Measurements from ENCODE around the gene PRKG1.
"Not testable (repeated sequence)": the region's sequence is repeated elsewhere in the genome, so short reads cannot be mapped to it uniquely, and the experiment has no call there.

Gene PRKG1

DNA sequence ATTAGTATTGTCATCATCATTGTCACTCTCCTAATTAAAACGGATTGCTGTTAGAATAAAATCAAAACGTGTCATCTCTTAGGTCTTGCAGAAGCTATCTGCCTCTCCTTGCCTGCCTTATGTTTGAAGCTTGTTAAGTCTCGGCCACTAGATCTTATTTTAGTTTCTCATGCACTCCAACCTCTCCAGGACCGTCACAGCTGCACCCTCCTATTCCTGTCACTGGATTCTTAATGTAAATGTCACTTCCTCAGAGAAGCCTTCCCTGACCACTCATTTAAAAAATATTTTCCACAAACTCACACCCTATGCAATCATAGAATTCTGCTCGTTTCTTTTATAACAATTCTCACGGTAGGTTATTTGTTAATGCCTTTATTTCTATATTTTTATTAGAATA lies 1135.9 kb downstream of the PRKG1 start:
- no peak for FAIRE-seq

DNA sequence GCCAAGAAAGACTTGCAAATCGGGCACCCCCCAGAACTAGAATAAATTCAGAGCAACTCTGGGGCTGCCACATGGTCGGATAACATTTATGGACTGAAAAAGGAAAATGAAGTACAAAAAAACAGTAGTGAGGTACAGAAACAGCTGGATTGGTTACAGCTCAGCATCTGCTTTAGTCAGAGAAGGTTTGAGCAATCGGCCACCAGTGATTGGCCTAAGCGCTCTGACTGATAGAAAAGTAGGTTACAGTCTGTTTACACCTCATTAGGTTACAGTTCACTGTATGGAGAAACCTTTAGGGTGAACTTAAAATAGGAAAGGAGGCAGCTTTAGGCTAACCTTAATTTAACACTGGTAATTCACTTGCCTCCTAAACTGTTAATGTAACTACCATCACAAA lies 1137.8 kb downstream of the PRKG1 start:
- FAIRE-seq: no peak

DNA sequence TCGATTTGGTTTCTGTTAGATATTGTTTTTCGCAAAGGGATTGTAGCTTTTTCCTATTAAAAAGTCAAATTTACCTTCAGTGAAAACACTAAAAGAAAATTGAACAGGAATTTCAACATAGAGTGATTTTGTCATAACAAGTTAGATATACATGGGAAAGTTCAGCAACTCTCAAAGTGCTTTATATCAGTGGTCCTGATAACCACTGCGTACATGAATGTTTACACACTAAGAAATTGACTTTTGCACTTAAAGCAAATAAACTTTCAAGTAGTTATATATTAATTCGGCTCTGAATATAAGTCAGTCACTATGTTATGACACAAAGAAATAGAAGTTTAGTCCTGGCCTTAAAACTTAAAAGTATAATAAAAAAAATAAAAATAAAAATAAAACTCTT lies 1138.5 kb downstream of the PRKG1 start:
- peak; percentile 30 for FAIRE-seq

DNA sequence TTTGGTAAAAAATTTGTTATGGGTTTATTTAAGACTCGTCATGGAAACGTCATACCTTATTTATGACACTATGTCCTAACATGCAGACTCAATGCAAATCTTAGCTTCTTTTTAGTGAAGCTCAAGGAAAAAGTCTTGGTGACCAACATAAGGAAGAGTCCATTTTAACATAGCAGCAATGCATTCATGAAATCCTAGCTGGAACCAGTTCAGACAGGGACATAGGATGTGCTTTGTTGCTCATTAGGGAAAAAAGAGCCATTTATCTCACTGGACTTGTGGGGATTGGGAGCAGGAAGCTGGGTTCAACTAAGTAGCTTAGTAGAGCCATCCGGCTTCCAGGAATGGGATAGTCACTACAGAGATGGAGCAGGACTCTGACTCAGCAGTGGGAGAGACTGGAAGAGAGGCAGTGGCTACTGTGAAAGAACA lies 1139.0 kb downstream of the PRKG1 start:
- FAIRE-seq: no peak

DNA sequence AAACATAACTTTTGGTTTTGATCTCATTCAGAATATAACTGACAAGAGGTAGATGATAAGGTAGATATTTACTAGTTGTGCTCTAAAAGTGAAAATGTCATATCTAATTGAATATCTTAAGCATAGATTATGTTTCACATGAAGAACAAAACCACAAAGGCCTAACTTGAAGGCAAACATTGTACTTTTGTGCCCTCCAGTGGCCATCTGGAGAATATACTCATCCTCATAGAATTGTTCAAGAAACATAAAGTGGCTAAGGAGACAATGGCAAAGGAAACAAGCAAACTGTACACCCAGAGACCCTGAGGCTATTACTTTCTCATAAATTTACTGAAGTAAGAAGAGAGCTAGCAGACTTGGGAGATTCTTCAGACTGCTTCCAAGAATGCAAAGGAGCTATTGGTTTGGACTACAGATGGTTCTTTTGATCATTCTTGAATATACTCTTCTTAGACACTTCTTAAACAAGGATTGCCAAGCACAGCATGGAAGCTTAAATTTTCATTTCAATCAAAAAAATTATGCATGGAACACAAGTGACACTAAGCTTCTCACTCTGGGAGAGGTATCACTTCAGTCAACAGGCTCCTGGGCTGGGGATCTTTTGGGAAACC lies 1141.6 kb downstream of the PRKG1 start:
- peak; percentile 95 for FAIRE-seq

DNA sequence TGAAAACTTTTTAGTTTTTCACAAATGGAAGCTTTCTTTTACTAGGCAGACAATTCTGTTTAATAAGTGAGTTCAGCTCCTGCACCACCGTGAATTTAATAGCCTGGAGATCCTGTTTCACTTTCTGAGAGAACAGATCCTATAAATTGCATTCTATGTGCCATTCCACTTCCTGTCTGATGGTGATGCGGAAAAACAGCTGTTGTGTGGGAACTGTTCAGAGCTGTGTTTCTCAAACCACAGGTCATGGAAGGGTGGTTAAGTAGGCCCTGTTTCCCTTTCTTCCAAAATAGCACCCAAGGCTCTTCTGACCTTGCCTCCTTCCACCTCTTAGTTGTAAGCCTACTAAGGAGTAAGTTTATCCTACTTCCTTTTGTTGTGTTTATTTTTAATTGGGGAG lies 1142.6 kb downstream of the PRKG1 start:
- FAIRE-seq: no peak

DNA sequence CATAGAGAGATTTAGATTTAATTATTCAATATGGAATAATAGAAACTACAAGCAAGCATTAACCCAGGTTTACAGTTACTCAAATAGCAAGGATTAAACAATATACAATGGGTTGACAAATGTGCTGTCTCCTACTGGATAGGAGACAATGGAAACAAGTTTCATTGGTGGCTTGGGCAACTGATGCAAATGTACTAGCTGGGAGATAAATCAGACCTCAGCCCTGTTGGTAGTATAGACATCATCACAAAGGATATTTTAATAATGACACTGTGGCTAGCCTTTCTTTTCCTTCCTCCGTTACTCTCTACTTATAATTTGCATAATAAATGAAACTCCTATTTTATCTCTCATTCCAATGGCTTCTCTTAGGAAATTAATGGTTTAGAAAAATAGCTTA lies 1143.2 kb downstream of the PRKG1 start:
- FAIRE-seq: no peak

DNA sequence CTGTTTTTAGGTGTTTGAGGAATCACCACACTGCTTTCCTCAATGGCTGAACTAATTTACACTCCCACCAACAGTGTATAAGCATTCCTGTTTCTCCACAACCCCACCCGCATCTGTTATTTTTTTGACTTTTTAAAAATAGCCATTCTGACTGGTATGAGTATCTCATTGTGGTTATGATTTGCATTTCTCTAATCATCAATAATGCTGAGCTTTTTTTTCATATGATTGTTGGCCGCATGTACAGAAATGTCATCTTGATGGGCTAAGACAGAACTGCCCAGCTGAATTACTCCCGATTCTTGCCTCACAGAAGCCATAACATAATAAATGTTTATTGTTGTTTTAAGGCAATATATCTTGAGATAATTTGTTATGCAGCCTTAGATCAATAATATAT lies 1146.7 kb downstream of the PRKG1 start:
- FAIRE-seq: no peak

DNA sequence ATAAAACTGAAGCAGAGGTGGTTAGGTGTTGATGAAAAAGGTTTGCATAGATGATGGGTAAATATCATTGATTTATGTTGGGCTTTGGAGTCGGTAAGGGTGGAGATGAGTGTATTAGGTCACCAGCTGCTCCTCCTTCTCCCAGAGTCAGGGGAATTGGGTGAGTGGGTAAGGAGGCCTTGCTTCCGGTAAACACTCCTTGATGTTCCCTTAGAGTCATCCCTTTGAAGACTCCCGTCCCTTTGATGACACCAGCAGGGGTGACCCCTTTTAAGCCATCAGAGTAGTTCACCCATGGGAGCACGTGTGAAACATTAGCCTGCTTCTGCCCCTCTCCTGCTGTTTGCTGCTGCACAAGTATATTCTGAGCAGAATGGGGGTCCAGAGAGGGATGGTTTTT lies 1147.6 kb downstream of the PRKG1 start:
- FAIRE-seq: no peak

DNA sequence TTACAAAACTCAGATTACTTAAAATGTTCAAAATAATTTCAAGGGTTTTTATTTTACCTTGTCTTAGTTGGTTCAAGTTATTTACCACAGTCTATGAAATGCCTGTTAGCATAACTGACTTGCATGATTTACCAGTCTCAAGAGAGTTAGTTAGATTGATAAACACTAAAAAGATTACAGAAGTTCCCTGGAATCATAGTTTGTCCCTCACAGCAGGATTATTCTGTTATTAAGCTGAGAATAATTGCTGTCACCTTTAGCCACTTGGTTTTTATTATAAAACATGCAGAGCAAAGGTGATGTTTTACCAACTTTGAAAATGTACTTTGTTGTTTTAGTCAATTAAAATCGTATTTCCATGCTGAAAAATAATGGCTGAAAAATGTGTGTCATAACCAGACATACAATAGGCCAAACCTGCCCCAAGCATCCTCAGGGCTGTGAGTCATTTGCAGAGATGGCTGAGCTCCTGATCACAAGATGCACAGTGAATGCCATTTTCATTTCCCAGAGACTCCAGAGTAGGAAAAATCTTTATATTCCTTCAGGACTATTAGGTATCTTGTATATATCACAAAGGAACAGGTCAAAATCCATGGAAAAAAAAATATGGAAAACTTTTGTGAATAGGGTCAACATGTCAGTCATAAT lies 1152.0 kb downstream of the PRKG1 start:
- FAIRE-seq: no peak

DNA sequence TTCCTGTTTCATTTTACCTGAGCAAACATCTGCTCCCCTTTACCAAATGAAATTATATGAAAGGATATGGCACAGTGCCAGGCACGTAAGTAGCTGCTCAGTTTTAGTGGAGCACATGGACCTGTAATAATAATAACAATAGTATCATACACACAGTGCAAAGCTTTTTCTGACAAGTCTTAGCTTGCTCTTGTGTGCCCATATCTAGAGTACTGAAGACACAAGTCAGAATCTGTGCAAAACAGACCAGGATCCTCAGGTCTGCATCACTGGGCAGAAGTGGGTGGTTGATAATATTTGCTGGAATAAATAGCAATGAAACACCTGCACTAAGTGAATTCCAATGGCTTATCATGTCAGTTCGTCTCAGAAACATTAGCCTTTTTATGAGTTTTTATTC lies 1154.3 kb downstream of the PRKG1 start:
- no peak for FAIRE-seq

DNA sequence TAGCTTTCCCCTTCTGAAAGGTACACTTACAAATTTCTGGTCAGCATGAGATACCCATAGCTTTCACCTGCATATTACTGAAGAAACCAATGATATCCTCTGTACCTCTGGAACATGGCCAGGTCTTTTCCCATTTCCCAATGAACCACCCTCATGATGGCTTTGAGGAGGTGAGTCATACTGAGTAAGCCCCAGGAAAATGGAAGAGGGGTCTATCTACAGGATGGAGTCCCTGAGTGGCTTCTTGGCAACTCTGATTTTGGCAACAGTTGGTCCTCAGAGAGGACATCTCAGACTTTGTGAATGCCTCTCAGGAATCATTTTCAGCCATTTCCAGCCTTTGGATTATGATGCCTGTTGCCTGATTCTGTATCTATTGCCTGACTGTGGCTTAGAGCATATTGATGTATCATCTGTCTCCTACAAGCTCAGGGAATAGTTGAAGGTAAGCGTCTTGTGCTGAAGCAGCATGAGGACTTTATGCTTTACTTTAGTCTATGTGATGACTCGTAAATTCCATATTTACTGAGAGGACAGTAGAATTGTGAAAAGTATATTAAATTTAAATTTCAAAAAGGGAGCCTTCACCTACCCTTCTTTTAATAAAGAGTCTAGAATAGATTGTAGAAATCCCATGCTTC lies 1155.1 kb downstream of the PRKG1 start:
- no peak for FAIRE-seq

DNA sequence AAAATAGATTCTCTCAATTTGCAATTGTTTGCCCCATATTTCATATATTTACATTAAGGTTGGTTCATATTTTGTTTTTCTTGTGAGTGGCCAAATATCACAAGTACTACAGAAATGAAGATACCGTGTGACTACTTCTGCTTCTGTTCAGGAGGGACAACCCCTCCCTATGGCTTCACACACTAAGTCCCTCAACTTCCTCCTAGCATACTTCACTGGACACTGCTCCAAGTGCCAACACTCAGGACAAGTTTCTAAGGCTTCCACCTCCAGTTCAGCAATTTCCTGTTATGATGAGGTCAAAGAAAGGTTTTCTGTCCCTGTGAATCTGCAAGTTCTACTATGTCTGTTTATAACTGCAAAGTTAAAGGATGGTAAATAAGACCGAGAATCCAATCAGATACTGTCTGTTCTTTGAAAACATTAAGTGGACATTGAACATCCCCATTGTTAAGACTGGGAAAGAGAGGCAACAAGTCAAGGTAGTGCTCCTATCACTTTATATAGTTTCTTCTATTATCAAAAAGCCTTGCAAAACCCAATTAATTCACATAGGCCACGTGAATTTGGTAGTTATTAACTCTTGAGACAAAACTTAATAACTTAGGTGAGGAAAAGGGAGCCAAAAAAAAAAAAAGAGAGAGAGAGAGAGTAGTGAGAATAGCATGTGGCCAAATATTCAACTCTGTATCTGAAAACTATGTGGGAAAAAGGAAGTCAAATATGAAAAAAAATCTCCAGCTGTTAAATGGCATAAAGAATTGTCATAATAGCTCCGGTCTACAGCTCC lies 1158.5 kb downstream of the PRKG1 start:
- no peak for FAIRE-seq

DNA sequence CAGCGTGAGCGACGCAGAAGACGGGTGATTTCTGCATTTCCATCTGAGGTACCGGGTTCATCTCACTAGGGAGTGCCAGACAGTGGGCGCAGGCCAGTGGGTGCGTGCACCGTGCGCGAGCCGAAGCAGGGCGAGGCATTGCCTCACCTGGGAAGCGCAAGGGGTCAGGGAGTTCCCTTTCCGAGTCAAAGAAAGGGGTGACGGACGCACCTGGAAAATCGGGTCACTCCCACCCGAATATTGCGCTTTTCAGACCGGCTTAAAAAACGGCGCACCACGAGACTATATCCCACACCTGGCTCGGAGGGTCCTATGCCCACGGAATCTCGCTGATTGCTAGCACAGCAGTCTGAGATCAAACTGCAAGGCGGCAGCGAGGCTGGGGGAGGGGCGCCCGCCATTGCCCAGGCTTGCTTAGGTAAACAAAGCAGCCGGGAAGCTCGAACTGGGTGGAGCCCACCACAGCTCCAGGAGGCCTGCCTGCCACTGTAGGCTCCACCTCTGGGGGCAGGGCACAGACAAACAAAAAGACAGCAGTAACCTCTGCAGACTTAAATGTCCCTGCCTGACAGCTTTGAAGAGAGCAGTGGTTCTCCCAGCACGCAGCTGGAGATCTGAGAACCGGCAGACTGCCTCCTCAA lies 1159.2 kb downstream of the PRKG1 start:
- not testable (repeated sequence) for FAIRE-seq

DNA sequence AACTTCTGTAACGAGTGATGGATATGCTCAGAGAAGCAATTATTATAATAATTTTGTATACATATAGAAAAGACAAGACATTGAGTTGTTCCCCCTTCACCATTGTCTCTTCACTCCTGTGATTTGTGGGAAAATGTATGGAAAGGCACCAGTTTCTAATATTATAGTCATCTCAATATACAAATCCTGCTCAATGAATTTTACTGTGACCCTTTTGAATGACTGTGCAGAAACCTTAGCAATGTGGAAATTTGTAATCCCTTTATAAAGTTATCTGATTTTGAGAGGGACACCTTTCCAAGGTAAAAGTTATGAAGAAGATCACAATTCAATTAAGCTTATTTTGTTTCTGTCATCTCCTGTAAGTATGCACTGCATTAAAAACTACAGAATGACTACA lies 1165.5 kb downstream of the PRKG1 start:
- FAIRE-seq: no peak

DNA sequence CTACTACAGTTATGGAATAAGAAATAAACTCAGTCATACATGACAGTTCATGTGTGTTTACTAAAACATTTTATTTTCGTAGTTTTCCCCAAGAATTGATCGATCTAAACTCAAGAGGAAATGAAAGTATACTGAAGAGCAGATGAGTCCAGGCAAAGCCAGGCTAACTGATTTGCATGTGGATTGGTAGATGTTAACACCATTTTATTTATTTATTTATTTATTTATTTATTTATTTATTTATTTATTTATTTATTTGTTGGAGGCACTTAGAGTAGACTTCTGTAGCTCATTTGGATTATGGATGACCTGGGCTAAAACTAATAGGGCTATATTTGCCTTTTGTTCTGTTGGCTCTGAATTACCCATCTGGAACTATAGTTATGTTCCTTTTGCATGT lies 1171.3 kb downstream of the PRKG1 start:
- FAIRE-seq: no peak

DNA sequence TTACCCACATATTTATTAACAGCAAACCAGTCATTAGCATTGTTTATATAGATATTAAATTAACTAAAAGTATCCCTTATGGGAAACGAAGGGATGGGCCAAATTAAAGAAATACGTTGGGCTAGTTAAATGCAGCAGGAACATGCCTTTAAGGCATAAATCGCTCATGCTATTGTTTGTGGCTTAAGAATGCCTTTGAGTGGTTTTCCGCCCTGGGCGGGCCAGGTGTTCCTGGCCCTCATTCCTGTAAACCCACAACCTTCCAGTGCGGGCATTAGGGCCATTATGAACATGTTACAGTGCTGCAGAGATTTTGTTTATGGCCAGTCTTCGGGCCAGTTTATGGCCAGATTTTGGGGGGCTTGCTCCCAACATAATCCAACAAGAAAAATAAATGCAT lies 1173.6 kb downstream of the PRKG1 start:
- not testable (repeated sequence) for FAIRE-seq

DNA sequence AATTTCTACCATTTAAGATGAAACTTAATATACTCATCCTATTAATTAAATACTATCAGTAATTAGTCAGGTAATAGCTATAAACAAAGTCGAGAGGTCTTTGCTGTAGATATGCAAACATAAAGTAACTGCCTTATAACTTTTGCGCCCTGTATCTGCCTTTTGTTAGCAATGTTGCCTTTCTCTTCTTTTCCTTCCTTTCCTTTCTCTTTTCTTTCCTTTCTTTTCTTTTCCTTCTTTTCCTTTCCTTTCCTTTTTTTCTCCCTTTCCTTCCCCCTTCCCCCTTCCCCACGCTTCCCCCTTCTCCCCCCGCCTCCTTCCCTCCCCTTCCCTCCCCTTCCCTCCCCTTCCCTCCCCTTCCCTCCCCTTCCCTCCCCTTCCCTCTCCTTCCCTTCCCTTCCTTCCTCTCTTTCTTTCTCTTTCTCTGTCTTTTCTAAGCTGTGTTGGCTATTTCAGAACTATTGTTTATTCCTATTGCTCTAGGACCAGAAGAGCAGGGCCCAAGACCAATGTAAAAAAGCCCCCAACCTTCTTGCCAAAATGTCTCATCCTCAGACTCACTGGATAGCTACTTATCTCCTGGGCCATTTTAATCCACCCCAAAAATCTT lies 1174.5 kb downstream of the PRKG1 start:
- FAIRE-seq: no peak

DNA sequence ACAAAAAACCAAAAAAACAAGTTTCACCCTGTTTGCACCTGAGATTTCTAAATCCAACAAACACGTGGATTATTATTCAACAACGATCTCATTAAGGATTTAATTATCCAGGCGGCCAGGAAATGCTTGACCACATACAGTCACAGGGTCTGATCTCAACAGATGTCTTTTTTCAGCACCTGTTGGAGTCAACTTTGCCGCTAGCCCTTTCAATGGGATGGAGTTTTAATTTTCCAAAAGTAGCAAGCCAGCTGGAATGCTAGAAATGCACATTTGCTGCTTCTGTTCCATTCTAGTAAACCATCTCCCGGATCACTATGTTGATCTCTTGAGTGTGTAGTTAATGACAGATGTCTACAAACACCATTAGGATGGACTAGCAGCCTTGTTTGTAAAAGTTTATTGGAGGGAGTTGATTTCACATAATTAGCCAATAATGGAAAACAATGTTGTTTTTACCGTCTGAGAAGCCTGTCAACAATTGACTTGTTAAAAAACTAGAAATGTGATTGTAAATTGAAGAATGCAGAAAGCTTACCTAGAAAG lies 1175.6 kb downstream of the PRKG1 start:
- no peak for FAIRE-seq

DNA sequence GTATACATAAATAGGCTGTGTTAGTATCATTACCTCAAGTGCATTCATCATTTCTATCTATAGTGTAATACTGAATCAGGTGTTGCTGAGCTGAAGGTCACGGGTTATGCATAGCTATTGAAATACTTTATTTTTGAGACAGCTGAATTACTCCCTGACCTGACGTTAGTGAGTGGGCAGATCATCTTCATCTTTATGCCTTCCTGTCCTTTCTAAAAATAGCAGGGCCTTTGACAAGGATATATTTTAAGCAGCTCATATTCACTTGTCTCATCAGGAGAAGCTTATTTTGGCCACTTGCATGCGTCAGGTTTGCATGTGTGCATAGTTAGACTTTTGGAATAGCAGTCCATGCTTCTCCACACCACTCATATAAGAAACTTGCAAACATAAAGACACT lies 1176.2 kb downstream of the PRKG1 start:
- no peak for FAIRE-seq

DNA sequence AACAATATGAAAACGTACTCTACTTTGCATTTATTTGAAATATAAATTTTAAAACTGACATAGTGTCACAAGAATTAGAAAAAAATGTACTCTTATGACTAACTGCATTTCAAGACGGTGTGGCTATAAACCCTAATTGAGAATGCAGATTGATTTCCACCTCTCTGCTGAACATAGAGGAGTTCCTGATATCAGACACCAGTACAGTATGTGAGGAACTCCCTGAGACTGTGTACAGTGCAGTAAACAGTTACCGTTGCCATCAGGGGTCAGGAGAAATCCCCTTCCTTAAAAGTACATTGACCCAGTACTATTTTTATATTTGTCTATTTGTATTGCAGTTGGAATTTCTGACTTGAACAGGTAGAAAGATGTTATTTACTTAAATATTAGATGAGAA lies 1178.0 kb downstream of the PRKG1 start:
- FAIRE-seq: no peak
